Activated naive CD4-positive, alpha-beta T cell treated with anti-CD3 and anti-CD28 coated beads, Interleukin-2, amount 50 U/mL, for 24 hours (primary cell): ENCODE results near the gene TRIM67.

Source experiments
- H3K27ac Mint-ChIP-seq: one replicate; pipeline ENCODE4 v1.8.0; 2021; ENCODE audit warnings: mild to moderate bottlenecking, mixed read lengths
- H3K27me3 Mint-ChIP-seq: one replicate; pipeline ENCODE4 v1.8.0; 2021; ENCODE audit warnings: mixed read lengths
- H3K36me3 Mint-ChIP-seq: one replicate; pipeline ENCODE4 v1.8.0; 2021; ENCODE audit warnings: mixed read lengths
- H3K4me1 Mint-ChIP-seq: one replicate; pipeline ENCODE4 v1.8.0; 2021; ENCODE audit warnings: mixed read lengths
- H3K4me3 Mint-ChIP-seq: one replicate; pipeline ENCODE4 v1.8.0; 2021; ENCODE audit warnings: mild to moderate bottlenecking, mixed read lengths
- H3K9me3 Mint-ChIP-seq: one replicate; pipeline ENCODE4 v1.8.0; 2021; ENCODE audit warnings: mixed read lengths

Gene TRIM67

DNA sequence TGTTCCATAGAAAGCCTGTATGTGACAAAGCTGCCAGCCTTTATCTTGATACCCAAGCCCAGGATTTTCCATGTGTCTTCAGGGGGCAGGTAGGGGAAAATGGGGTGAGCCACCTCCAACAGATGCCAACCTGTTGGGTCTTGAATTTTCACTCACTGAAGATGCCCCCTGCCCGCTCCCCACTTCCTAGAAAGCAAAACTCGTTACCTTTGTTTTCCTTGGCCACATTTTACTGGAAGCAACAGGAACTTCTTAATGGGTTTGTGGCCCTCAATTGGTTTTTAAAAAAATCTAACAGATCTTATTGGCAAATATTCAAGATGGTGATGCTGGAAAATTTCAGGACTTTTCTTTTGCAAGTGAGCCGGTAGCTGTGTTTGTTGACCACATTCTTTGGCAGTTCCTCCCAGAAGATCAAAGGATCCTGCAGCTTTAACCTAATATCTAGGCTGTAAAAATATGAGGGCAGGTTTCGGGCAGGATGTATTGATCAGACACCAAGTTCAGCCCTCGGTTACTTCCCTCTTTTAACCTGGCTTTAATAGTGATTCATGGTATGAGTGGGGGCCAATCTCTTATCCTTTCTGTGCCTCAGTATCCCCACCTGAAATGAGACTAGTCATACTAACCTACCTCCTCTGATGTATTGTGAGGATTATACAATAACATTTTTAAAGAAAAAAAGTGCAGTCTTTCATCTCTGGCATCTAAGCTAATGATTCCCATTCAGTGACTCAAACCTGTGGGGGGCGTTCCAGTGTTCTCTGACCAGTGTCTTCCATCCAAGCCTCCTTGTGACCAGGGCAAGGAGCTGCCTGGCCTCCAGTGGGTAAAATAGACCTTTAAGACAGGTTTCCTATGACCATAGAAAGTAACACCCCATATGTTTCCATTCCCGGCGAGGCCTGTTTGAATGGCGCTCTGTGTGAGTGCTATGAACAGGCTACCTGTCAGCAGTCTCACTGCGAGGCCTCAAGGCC lies 57.9 kb downstream of the TRIM67 start:
- Mint-ChIP-seq H3K4me1 (peaks cover 10% of the 10 kb centered on the region), H3K9me3 (no peaks in the 10 kb centered on the region), H3K36me3 (peaks cover 1% of the 10 kb centered on the region), H3K27me3 (no peaks in the 10 kb centered on the region), H3K27ac (no peak overlapping the region), H3K4me3 (no peak overlapping the region)

- Mint-ChIP-seq H3K27me3 (no peaks in the 10 kb centered on the region), H3K27ac (no peak overlapping the region), H3K9me3 (no peaks in the 10 kb centered on the region), H3K4me1 (peaks cover 4% of the 10 kb centered on the region), H3K4me3 (no peak overlapping the region), H3K36me3 (peaks cover 4% of the 10 kb centered on the region)
Observed at GRCh38 chr1:231220801-231221200, 58.9 kb downstream of the TRIM67 start.

- Mint-ChIP-seq H3K4me3 (no peak overlapping the region), H3K27ac (no peak overlapping the region), H3K9me3 (no peaks in the 10 kb centered on the region), H3K27me3 (no peaks in the 10 kb centered on the region), H3K36me3 (peaks cover 15% of the 10 kb centered on the region), H3K4me1 (peaks cover 15% of the 10 kb centered on the region)
Observed at GRCh38 chr1:231226156-231226555, 64.3 kb downstream of the TRIM67 start.

- peaks cover 17% of the 10 kb centered on the region for H3K36me3 Mint-ChIP-seq
Observed at GRCh38 chr1:231231511-231231910, 69.7 kb downstream of the TRIM67 start.

GRCh38 chr1:231232870-231233734 lies 71.2 kb downstream of the TRIM67 start:
- Mint-ChIP-seq H3K9me3 (no peaks in the 10 kb centered on the region), H3K27me3 (no peaks in the 10 kb centered on the region), H3K36me3 (peaks cover 14% of the 10 kb centered on the region), H3K27ac (no peak overlapping the region), H3K4me1 (peaks cover 65% of the 10 kb centered on the region), H3K4me3 (no peak overlapping the region)

More at GRCh38 chr1:231231511-231231910, 69.7 kb downstream of the TRIM67 start:
- H3K4me3 Mint-ChIP-seq, result no peak overlapping the region
- peaks cover 52% of the 10 kb centered on the region for H3K4me1 Mint-ChIP-seq
- H3K9me3 Mint-ChIP-seq, result no peaks in the 10 kb centered on the region
- no peaks in the 10 kb centered on the region for H3K27me3 Mint-ChIP-seq
- no peak overlapping the region for H3K27ac Mint-ChIP-seq

DNA sequence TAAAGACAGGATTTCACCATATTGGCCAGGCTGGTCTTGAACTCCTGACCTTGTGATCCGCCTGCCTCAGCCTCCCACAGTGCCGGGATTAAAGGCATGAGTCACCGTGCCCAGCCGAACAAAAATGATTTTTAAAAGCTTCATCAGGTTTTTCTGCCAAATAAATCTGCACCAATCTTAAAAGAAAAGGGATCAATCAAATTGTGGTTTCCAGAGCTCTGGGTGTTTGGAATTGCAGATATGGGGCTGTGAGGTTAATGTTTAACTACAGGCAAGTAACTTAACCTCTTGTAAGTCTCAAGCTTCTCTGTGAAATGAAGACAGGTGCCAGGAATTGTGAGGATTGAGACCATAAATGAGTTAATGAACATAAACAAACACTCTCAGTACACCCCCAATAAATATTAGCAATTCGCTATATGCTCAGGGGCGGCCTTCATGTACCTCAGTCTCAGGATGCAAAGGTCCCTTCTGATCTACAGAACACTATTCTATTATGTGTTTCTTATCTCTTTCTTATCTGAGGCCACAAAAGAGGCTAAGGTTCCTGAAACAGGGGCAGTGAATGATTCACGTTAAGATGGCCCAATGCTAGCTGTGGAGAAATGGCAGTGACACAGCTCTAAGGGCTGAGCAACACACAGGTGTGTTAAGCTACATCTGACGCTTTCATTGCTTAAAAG lies 72.0 kb downstream of the TRIM67 start:
- H3K27ac Mint-ChIP-seq, result no peak overlapping the region
- peaks cover 17% of the 10 kb centered on the region for H3K36me3 Mint-ChIP-seq
- no peaks in the 10 kb centered on the region for H3K27me3 Mint-ChIP-seq
- peaks cover 71% of the 10 kb centered on the region for H3K4me1 Mint-ChIP-seq
- H3K4me3 Mint-ChIP-seq, result no peak overlapping the region
- H3K9me3 Mint-ChIP-seq, result no peaks in the 10 kb centered on the region

DNA sequence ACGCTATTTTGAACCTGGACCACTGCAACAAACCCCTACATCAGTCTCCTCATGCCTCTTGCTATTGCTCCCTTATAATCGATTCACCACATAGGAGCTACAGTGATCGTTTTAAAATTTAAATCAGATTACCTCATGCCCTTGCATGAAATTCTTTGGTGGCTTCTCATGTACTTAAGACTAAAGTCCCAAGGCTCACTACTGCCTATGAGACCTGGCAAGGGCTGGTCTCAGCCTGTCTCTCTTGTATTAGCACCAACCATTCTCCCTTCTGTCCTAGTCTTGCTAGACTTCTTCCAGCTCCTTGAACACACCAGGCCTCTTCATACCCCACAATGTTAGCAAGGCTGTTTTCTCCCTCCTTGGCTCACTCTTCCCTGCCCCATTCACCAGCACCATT lies 72.6 kb downstream of the TRIM67 start:
- H3K27ac Mint-ChIP-seq, result no peak overlapping the region
- H3K27me3 Mint-ChIP-seq, result no peaks in the 10 kb centered on the region
- no peaks in the 10 kb centered on the region for H3K9me3 Mint-ChIP-seq
- peaks cover 77% of the 10 kb centered on the region for H3K4me1 Mint-ChIP-seq
- H3K4me3 Mint-ChIP-seq, result no peak overlapping the region
- peaks cover 19% of the 10 kb centered on the region for H3K36me3 Mint-ChIP-seq

DNA sequence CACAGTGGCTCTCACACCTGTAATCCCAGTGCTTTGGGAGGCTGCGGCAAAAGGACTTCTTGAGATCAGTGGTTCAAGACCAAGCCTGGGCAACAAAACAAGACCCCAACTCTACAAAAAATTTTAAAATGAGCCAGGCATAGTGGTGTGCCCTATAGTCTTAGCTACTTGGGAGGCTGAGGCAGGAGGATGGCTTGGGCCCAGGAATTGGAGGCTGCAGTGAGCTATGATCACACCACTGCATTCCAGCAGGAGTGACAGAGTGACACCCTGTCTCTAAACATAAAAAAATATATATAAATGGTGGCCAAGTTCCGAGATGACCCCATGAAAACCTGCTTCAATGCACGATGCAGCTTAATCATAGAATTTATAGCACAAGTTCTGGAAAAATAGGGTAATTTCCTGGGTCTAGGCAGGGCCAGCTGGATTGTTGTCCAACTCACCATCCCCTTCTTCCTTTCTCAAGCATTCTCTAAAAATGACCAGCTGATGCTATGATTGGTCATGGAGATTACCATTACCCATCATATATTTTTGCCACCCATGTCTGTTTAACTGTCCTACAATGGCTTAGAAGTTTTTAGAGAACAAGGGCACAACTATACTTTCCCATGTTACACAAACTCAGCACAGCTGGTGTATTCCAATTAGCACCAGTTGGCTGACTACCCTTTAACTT lies 73.8 kb downstream of the TRIM67 start:
- peaks cover 19% of the 10 kb centered on the region for H3K36me3 Mint-ChIP-seq
- no peak overlapping the region for H3K27ac Mint-ChIP-seq
- no peak overlapping the region for H3K4me3 Mint-ChIP-seq
- no peaks in the 10 kb centered on the region for H3K27me3 Mint-ChIP-seq
- peaks cover 76% of the 10 kb centered on the region for H3K4me1 Mint-ChIP-seq
- no peaks in the 10 kb centered on the region for H3K9me3 Mint-ChIP-seq

DNA sequence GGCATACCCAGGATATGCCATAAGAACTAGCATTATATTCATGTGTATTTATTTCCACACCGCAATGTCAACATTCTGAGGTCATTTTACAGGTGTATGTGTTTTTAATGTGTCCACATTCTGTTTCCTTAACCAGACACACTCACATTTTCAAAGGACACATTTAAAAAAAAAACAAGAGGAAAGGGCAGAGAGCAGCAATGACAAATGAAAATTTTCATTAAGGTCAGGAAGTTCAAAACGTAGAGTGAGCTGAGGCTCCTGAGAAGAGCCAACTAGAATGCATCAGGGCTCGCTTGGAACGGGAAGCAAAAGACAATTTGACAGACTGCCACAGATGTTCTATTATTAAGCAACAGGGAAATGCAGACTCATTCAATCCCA lies 74.3 kb downstream of the TRIM67 start:
- H3K4me3 Mint-ChIP-seq, result no peak overlapping the region
- peaks cover 71% of the 10 kb centered on the region for H3K4me1 Mint-ChIP-seq
- H3K36me3 Mint-ChIP-seq, result peaks cover 19% of the 10 kb centered on the region
- H3K9me3 Mint-ChIP-seq, result no peaks in the 10 kb centered on the region
- H3K27ac Mint-ChIP-seq, result no peak overlapping the region
- no peaks in the 10 kb centered on the region for H3K27me3 Mint-ChIP-seq

DNA sequence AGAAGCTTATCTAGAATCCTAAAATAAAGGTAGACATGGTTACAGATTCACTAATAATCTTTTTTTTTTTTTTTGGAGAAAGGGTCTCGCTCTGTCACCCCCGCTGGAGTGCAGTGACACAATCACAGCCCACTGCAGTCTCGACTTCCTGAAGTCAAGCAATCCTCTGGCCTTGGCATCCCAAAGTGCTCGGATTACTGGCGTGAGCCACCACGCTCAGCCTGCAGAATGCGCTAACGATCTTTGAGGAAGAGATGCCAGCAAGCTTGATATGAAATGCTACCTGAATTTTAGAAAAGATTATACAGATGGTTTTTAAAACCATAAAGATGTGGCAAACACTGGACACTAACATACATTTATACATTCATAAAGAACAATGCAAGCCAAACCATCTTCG lies 75.1 kb downstream of the TRIM67 start:
- Mint-ChIP-seq H3K27me3 (no peaks in the 10 kb centered on the region), H3K36me3 (peaks cover 19% of the 10 kb centered on the region), H3K4me3 (peak overlapping the region; percentile 33), H3K27ac (no peak overlapping the region), H3K9me3 (no peaks in the 10 kb centered on the region), H3K4me1 (peaks cover 67% of the 10 kb centered on the region)

- H3K4me1 Mint-ChIP-seq, result peaks cover 67% of the 10 kb centered on the region
- H3K9me3 Mint-ChIP-seq, result no peaks in the 10 kb centered on the region
- H3K4me3 Mint-ChIP-seq, result no peak overlapping the region
- H3K27me3 Mint-ChIP-seq, result no peaks in the 10 kb centered on the region
- H3K27ac Mint-ChIP-seq, result no peak overlapping the region
- peaks cover 19% of the 10 kb centered on the region for H3K36me3 Mint-ChIP-seq
Observed at GRCh38 chr1:231238298-231238697, 76.4 kb downstream of the TRIM67 start.

GRCh38 chr1:231240531-231240882 lies 78.6 kb downstream of the TRIM67 start:
- Mint-ChIP-seq H3K4me3 (peak overlapping the region; percentile 97), H3K9me3 (no peaks in the 10 kb centered on the region), H3K27ac (peak overlapping the region; percentile 97), H3K4me1 (peaks cover 77% of the 10 kb centered on the region), H3K36me3 (peaks cover 15% of the 10 kb centered on the region), H3K27me3 (no peaks in the 10 kb centered on the region)

- Mint-ChIP-seq H3K27me3 (no peaks in the 10 kb centered on the region), H3K4me1 (peaks cover 77% of the 10 kb centered on the region), H3K36me3 (peaks cover 13% of the 10 kb centered on the region), H3K27ac (peak within 1 kb of the TSS; percentile 97), H3K4me3 (peak within 1 kb of the TSS; percentile 97), H3K9me3 (no peaks in the 10 kb centered on the region)
Observed at GRCh38 chr1:231240883-231241735, 79.3 kb downstream of the TRIM67 start, which contains the start of gene GNPAT. TSS of gene GNPAT (plus strand) at chr1:231241212. CDS start at chr1:231241379, 167 bp downstream.

GRCh38 chr1:231241750-231242149 lies 79.9 kb downstream of the TRIM67 start:
- Mint-ChIP-seq H3K4me1 (peaks cover 73% of the 10 kb centered on the region), H3K36me3 (peaks cover 10% of the 10 kb centered on the region), H3K9me3 (no peaks in the 10 kb centered on the region), H3K27ac (peak overlapping the region; percentile 97), H3K27me3 (no peaks in the 10 kb centered on the region), H3K4me3 (peak overlapping the region; percentile 97)
